ENCODE data around the gene POFUT1. TPM values are rescaled to one million over a fixed set of nuclear protein-coding genes. Genes with fewer than 3 reads are reported as not detected.

Gene POFUT1
- total and polyA plus RNA-seq, 9 of the 15 experiments (the other 6 are each of a cell fraction or from before 2014, with no cell fraction given), result 3.5 to 44.7 (median 23.5) TPM

DNA sequence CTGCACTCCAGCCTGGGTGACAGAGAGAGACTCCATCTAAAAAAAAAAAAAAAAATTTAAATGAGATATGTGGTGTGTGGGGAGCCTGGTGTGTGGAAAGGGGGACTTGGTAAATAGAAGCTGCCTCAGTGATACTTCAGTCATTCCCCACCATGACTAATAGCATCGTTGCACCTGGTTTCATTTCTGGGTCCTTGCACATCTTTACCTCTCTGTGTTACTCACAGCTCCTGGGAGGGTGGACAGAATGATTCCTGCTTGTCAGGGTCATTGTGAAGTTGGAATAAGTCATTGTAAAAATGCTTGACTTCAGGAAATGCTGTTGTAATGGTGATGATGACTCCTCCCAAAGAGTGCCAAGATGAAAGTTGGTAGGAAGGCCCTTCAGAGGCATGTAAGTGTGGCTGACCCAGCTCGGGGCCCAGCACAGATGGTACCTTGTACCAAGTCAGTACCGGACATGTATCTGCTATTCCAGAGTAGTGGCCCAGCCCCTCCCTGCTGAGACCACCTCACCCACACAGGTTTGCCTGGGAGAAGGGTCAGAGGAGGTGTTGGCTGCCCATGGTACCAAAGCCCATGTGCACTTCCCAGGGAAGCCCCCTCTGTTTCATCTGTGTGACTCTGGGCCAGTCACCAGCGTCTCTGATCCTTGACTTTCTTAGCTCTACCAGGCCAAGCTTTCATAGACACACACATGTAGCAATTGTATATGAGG lies 48.6 kb upstream of the POFUT1 start:
- H4K20me1 ChIP-seq (replicated peaks; ENCODE audit: control insufficient read depth, insufficient read depth, low read length), result no peaks in the 10 kb centered on the region
- in situ Hi-C loops (cut with MboI), result loop anchor here (25.0 kb wide), 1 partner anchor 503 kb away; the partner anchor contains the start of gene C20orf203
- H3K9me1 ChIP-seq (ENCODE audit: control insufficient read depth, insufficient read depth, low read length), result peaks cover 3% of the 10 kb centered on the region
- ChIA-PET POLR2A (no interaction called here), CTCF (ENCODE audit: low intra/inter-chr PET ratio) (interaction anchor here (1.3 kb wide), 1 partner anchor 494 kb away, joined by 3 read pairs; no protein-coding TSS in a partner anchor)
- DNase-seq (ENCODE audit: extremely low read depth in 1 of 4, low spot score in 3 of 4) (no peak), ATAC-seq (no peak), FAIRE-seq (no peak)
- no peaks in the 10 kb centered on the region for H3K9me3 ChIP-seq (replicated peaks; ENCODE audit: control insufficient read depth, insufficient read depth, low read depth, low read length)
- peaks cover 75% of the 10 kb centered on the region for H3K36me3 ChIP-seq (ENCODE audit: control insufficient read depth, insufficient read depth, low read length)
- intact Hi-C loops (cut with micrococcal nuclease), result loop anchor here (5.0 to 10.0 kb wide), 2 partner anchors 278 to 496 kb away; no protein-coding TSS in a partner anchor
- TF ChIP-seq FOXM1 (IDR thresholded peaks at IDR 0.05; ENCODE audit: low read depth) (no peak), FOXM1 (CRISPR knock-in tag; IDR thresholded peaks at IDR 0.05; ENCODE audit: low read depth) (no peak), SUPT5H (IDR thresholded peaks at IDR 0.05) (0 out of 2 replicates have a peak, but pooled peaks have one; percentile 1), RBM15 (IDR thresholded peaks at IDR 0.05; ENCODE audit: insufficient read depth, low read length) (no peak), PBX2 (CRISPR knock-in tag; IDR thresholded peaks at IDR 0.05; ENCODE audit: low read depth) (no peak), PBX2 (tag; conservative IDR thresholded peaks at IDR 0.05; ENCODE audit: low read depth) (0 out of 2 replicates have a peak, but pooled peaks have one; percentile 3), NFE2L1 (tag; IDR thresholded peaks at IDR 0.05; ENCODE audit: borderline replicate concordance, low read depth) (no peak)
- H3K4me2 ChIP-seq (ENCODE audit: insufficient read depth, low read length), result peak overlapping the region; percentile 48; the same call in 1 of the 2 replicates
- peak overlapping the region; percentile 85 for H3K27ac ChIP-seq (ENCODE audit: extremely low read depth, low read depth, low read length)
- BruUV-seq (replicated peaks), result no TSS peak
- H3K4me1 ChIP-seq (replicated peaks in 1 of 2; ENCODE audit: control insufficient read depth in 2 of 2, insufficient read depth in 2 of 2, low read length in 2 of 2), result peaks cover 10 to 14% of the 10 kb centered on the region in 2 experiments
- WGBS (ENCODE audit: insufficient coverage, low coverage, missing lambda C conversion rate), result 91% methylated on average over 4 of the region's 4 CpGs
- H3K4me3 ChIP-seq, result no peak overlapping the region
- H3K9ac ChIP-seq (ENCODE audit: insufficient read depth in 1 of 2, low read depth in 2 of 2, low read length in 2 of 2), result peak overlapping the region; percentile 4 to 47; a peak in 3 of 4 replicates
- no peaks in the 10 kb centered on the region for H3K27me3 ChIP-seq (ENCODE audit: control insufficient read depth in 2 of 2, insufficient read depth in 2 of 2, low read length in 2 of 2)
- H2AFZ ChIP-seq (ENCODE audit: low read depth, low read length), result no peak overlapping the region
- H3K79me2 ChIP-seq (ENCODE audit: control insufficient read depth, insufficient read depth, low read length), result no peaks in the 10 kb centered on the region

All from K562 (cell line).